HepG2 (cell line): ENCODE data around the gene MCM6. TPM values are rescaled to one million over a fixed set of nuclear protein-coding genes. Genes with fewer than 3 reads are reported as not detected.
A peak's percentile ranks its signal among the peaks of the same experiment; 100 is the strongest.

Experiments
- CTCF ChIP-seq: sonication (generic); formaldehyde crosslinking; IDR thresholded peaks from 2 replicates; pipeline ENCODE4 v1.5.0; 2020; ENCODE audit warnings: mild to moderate bottlenecking, missing genetic modification reagents, moderate library complexity
- IRX3 ChIP-seq: sonication (generic); formaldehyde crosslinking; IDR thresholded peaks from 2 replicates; pipeline ENCODE4 v1.8.1; 2023; ENCODE audit warnings: mild to moderate bottlenecking, low read depth, missing genetic modification reagents, borderline replicate concordance
- KIAA2018 ChIP-seq: sonication (generic); formaldehyde crosslinking; IDR thresholded peaks from 2 replicates; pipeline ENCODE4 v1.5.0; 2020; ENCODE audit warnings: mild to moderate bottlenecking, missing genetic modification reagents, borderline replicate concordance
- MTA1 ChIP-seq: sonication (generic); formaldehyde crosslinking; IDR thresholded peaks from 2 replicates; pipeline ENCODE4 v1.4.0; 2020; ENCODE audit warnings: missing genetic modification reagents, mild to moderate bottlenecking, borderline replicate concordance
- MTF2 ChIP-seq: sonication (generic); formaldehyde crosslinking; IDR thresholded peaks from 2 replicates; pipeline ENCODE4 v1.5.0; 2020; ENCODE audit warnings: missing genetic modification reagents, borderline replicate concordance
- POLR2G ChIP-seq: fragments of 200-400 bp; formaldehyde crosslinking; IDR thresholded peaks from 2 replicates; pipeline ENCODE4 v1.6.1; 2018; ENCODE audit warnings: mild to moderate bottlenecking, low read depth, low read length, moderate library complexity
- SATB2 ChIP-seq: sonication (generic); formaldehyde crosslinking; IDR thresholded peaks from 2 replicates; pipeline ENCODE4 v1.5.0; 2020; ENCODE audit warnings: missing genetic modification reagents
- TCF7L2 ChIP-seq: IDR thresholded peaks from 2 replicates; pipeline ENCODE4 v1.6.1; 2011; ENCODE audit warnings: mild to moderate bottlenecking, low read depth, low read length, moderate library complexity
- TRIM24 ChIP-seq: sonication (generic); formaldehyde crosslinking; IDR thresholded peaks from 2 replicates; pipeline ENCODE4 v1.8.0; 2022; ENCODE audit warnings: mild to moderate bottlenecking, missing genetic modification reagents
- ZMAT5 ChIP-seq: sonication (generic); formaldehyde crosslinking; IDR thresholded peaks from 2 replicates; pipeline ENCODE4 v1.5.0; 2020; ENCODE audit warnings: mild to moderate bottlenecking, low read depth, missing genetic modification reagents, borderline replicate concordance
- ZNF484 ChIP-seq: sonication (generic); formaldehyde crosslinking; IDR thresholded peaks from 2 replicates; pipeline ENCODE4 v1.5.1; 2020; ENCODE audit warnings: mild to moderate bottlenecking, low read depth, missing genetic modification reagents, borderline replicate concordance
- ZNF574 ChIP-seq: sonication (generic); formaldehyde crosslinking; IDR thresholded peaks from 2 replicates; pipeline ENCODE4 v1.4.0; 2020; ENCODE audit warnings: missing genetic modification reagents
- ZNF674 ChIP-seq: sonication (generic); formaldehyde crosslinking; IDR thresholded peaks from 2 replicates; pipeline ENCODE4 v1.5.0; 2020; ENCODE audit warnings: low read depth, mild to moderate bottlenecking, missing genetic modification reagents
- polyA plus RNA-seq, 8 experiments: library from polyadenylated mRNA; depleted of rRNA in 3 of 8; stranded (reverse) in 7 of 8; unstranded in 1 of 8; fragments of >200 nt; fragmentation: Illumina TruSeq in 4 of 8; extraction: Trizol in 4 of 8; gene quantifications; 2 replicates each; pipeline versions ENCODE4 v1.2.1 to v1.2.3, GENCODE V29; 2011 to 2016; ENCODE audit warnings: low read depth in 4 of 8, missing spikeins in 1 of 8, mixed read lengths in 1 of 8; ENCODE audit not compliant: insufficient read depth in 1 of 8
- total RNA-seq, 5 experiments: library from RNA; depleted of rRNA; stranded (reverse); fragments of >200 nt; fragmentation: Illumina TruSeq; extraction: Trizol; gene quantifications; 2 replicates each; pipeline ENCODE4 v1.2.3, GENCODE V29; 2016; ENCODE audit warnings: low read depth in 1 of 5

MCM6 gene
- total and polyA plus RNA-seq, 2 of the 13 experiments (the other 11 are each of a cell fraction or from before 2014, with no cell fraction given) = 9.7 to 18.7 TPM

- no peak for TF ChIP-seq KIAA2018 (CRISPR knock-in tag)
- peak; percentile 54 for TF ChIP-seq ZNF574 (CRISPR knock-in tag)
- TF ChIP-seq MTA1 (CRISPR knock-in tag) = no peak
- TF ChIP-seq TCF7L2 = no peak
- 0 out of 2 replicates have a peak, but pooled peaks have one; percentile 23 for TF ChIP-seq POLR2G
- TF ChIP-seq ZMAT5 = no peak
- no peak for TF ChIP-seq ZNF484 (CRISPR knock-in tag)
- TF ChIP-seq CTCF (CRISPR knock-in tag) = no peak
- TF ChIP-seq MTF2 (CRISPR knock-in tag) = no peak
- TF ChIP-seq ZNF674 (CRISPR knock-in tag) = no peak
- TF ChIP-seq IRX3 (CRISPR knock-in tag) = peak; percentile 95; the same call in 1 of the 2 replicates
- TF ChIP-seq SATB2 (CRISPR knock-in tag) = peak; percentile 46; the same call in 1 of the 2 replicates
- no peak for TF ChIP-seq TRIM24
Measured at GRCh38 chr2:135876066-135876711, at the start of gene MCM6 (continued).
